HG03565 (cell line): ENCODE results near the gene MKRN1.
"Not testable (repeated sequence)": the region's sequence is repeated elsewhere in the genome, so short reads cannot be mapped to it uniquely, and the experiment has no call there.

Source experiments
- ATAC-seq: cut with Tn5 transposase; IDR thresholded peaks from one replicate; pipeline ENCODE4 v1.9.1; 2021; ENCODE audit warnings: mild to moderate bottlenecking, moderate library complexity; ENCODE audit not compliant: unreplicated experiment

Gene MKRN1

GRCh38 chr7:140440593-140440992, 38.7 kb downstream of the MKRN1 start:
- no peak for ATAC-seq

GRCh38 chr7:140439359-140439758, 39.9 kb downstream of the MKRN1 start:
- no peak for ATAC-seq

DNA sequence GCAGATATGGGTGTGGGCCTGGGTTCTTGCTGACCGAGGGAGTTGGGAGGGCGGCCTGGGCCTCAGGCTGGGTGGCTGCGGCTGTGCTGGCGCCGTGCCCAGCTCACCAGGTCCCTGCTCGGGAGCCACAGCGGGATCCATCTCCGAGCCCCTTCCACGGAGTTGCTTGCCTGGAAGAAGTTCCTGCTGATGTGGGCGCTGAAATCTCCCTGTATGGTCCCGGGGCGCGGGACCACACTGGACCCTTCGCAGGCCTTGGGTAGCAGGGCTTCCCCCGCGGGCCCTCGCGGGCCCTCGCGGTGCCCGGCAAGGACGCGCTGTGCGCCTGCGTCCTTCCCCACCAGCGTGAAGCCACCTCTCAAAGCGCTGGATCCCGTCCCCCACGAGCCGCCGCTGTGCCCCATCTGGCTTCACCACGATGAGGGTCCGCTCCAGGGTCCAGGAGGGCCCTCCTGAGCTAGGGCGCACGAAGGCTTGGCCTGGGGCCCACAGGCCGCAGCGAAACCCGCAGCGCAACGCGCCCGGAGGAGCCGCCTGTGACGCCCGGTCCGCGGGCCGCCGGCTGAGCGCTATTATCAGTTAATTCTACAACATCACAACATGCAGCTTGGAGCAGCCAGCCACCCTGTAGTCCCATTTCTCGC, 43.9 kb downstream of the MKRN1 start:
- no peak for ATAC-seq

DNA sequence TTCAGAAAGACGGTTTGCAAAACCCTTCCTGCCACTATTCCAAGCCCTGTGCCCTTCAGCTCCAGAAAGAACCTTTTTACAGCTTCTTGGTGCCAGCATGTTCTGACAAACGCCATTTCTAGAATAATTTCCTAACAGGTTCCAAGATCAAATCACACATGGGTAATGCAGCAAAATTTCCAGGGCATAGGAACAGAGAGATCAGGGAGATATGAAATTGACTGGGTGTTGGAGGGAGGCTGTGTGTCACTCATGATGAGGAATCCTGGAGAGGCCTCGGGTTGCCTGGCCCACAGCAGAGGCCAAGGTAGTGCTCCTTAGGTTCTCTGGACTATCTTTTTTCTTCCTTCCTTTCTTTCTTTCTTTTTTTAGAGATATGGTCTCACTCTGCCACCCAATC, 45.9 kb downstream of the MKRN1 start:
- ATAC-seq: no peak

GRCh38 chr7:140426130-140426529, 53.2 kb downstream of the MKRN1 start:
- ATAC-seq: no peak

DNA sequence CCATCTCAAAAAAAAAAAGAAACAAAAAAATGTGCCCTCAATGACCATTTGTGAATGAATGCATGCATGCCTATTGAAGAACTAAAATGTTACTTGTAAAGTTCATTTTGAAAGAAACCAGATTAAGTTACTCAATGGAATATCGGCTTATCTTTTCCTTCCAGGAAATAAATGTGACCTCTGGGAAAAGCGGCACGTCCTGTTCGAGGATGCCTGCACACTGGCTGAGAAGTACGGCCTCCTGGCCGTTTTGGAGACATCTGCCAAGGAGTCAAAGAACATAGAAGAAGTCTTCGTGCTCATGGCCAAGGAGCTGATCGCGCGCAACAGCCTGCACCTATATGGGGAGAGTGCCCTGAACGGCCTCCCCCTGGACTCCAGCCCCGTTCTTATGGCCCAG, 53.6 kb downstream of the MKRN1 start:
- ATAC-seq: no peak

DNA sequence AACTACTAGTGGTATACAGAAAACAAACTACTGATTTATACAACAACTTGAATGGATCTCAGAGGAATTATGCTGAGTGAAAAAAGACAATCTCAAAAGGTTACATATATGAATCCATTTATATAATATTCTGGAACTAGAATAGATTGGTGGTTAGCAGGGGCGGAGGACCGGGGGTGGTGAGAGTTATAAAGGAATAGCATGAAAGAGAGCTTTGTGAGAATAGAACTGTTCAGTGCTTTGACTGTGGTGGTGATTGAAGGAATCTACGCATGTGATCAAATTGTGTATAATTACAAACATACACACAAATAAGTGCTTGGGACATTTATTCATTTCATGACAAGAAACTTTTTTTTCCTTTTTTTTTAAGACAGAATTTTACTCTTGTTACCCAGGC, 55.8 kb downstream of the MKRN1 start:
- no peak for ATAC-seq

- ATAC-seq: no peak
Observed at GRCh38 chr7:140421521-140421920, 57.8 kb downstream of the MKRN1 start.

GRCh38 chr7:140418653-140419052, 60.7 kb downstream of the MKRN1 start:
- no peak for ATAC-seq

DNA sequence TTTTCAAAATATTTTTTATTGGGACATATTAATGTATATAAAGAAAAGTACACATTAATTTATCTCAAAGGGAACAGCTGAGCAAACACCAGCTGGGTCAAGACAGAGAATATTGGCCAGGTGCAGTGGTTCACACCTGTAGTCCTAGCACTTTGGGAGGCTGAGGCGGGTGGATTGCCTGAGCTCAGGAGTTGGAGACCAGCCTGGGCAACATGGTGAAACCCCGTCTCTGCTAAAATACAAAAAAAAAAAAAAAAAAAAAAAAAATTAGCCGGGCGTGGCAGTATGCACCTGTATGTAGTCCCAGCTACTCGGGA, 61.2 kb downstream of the MKRN1 start:
- not testable (repeated sequence) for ATAC-seq

GRCh38 chr7:140417456-140418155, 61.7 kb downstream of the MKRN1 start:
- ATAC-seq: no peak

GRCh38 chr7:140416560-140416959, 62.7 kb downstream of the MKRN1 start:
- no peak for ATAC-seq

DNA sequence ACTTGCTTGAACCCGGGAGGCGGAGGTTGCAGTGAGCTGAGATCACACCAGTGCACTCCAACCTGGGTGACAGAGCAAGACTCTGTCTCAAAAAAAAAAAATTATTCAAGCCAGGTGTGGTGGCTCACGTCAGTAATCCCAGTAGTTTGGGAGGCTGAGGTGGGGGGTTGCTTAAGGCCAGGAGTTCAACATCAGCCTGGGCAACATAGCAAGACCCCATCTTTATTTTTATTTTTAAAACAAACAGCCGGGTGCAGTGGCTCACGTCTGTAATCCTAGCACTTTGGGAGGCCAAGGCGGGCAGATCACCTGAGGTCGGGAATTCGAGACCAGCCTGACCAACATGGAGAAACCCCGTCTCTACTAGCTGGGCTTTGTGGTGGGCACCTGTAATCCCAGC, 63.5 kb downstream of the MKRN1 start:
- ATAC-seq: not testable (repeated sequence)

DNA sequence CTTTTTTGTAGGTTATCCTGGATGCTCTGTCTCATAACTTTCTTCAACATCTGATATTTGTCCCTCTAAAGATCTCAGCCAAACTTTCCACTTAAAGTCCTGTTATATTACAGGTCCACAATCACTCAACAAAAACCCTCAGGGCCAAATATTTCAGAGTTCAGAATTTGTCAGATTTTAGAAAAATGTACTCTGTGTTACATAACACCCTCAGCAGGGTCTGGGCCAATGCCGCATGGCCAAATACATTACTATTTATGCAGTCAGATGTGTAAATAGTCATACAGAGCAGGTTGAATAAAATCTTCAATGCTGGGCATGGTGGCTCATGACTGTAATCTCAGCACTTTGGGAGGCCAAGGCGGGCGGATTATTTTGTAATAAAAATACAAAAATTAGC, 63.9 kb downstream of the MKRN1 start:
- no peak for ATAC-seq

GRCh38 chr7:140404565-140405065, 74.7 kb downstream of the MKRN1 start:
- ATAC-seq: no peak

- no peak for ATAC-seq
Observed at GRCh38 chr7:140403878-140404564, 75.3 kb downstream of the MKRN1 start, which contains the start of gene RAB19. Gene RAB19 (plus strand): TSS chr7:140404058. CDS start chr7:140407647, 3,589 bp downstream.
